Panc1 (cell line): Measurements from ENCODE around the gene TMEM120B.

Source experiments
- POLR2AphosphoS5 ChIP-seq: IDR thresholded peaks from 2 replicates; pipeline ENCODE4 v1.6.1; 2012; ENCODE audit warnings: mild to moderate bottlenecking, low read depth, low read length, moderate library complexity
- TCF7L2 ChIP-seq: IDR thresholded peaks from 2 replicates; pipeline ENCODE4 v1.6.1; 2011; ENCODE audit warnings: mild to moderate bottlenecking, low read depth, low read length, inconsistent platforms
- TF ChIP-seq, protein P1 (sequence below): fragments of 450-650 bp; IDR thresholded peaks from 2 replicates; pipeline ENCODE4 v1.5.1; 2017; ENCODE audit warnings: mild to moderate bottlenecking

DNA sequence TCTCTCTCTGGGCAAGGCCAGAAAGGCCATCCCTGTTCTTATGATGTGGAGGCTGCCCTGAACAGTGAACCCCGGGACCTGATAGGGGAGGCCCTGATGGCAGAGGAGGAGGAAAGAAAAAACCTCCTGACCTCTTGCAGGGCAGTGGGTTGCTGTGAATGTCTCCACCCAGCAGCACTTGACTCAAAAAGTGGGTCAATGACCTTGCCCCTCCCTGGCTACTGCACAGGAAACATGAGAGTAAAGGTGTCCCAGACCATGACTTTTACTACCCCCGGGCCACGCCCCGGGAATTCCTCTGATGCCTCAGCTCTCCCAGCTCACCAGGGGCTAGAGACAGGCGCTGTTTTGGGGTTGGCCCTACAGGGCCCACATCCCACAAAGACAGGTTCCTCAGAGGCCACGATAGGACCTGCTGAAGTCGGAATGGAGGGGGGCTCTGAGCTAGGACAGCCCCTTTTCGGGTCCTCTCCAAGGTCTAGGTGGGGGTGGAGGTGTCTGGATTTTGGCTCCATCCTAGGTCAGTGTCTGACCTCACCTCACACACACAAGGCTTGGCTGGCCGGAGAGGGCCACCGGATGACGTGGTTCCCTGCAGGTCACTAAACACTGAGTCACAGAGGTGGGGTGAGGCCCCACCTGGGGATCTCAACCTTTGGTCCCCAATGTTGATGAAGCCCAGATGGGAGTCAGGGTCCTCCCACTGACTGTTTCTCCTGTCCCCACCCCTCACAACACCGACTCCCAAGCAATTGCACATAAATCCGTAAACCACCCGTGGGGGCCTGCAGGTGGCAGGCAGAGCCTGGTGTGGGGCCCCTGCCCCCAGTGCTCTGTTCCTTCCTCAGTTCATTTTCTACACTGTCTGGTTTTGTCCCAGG is 79.4 kb downstream of the TMEM120B start:
- TF ChIP-seq, protein P1, sequence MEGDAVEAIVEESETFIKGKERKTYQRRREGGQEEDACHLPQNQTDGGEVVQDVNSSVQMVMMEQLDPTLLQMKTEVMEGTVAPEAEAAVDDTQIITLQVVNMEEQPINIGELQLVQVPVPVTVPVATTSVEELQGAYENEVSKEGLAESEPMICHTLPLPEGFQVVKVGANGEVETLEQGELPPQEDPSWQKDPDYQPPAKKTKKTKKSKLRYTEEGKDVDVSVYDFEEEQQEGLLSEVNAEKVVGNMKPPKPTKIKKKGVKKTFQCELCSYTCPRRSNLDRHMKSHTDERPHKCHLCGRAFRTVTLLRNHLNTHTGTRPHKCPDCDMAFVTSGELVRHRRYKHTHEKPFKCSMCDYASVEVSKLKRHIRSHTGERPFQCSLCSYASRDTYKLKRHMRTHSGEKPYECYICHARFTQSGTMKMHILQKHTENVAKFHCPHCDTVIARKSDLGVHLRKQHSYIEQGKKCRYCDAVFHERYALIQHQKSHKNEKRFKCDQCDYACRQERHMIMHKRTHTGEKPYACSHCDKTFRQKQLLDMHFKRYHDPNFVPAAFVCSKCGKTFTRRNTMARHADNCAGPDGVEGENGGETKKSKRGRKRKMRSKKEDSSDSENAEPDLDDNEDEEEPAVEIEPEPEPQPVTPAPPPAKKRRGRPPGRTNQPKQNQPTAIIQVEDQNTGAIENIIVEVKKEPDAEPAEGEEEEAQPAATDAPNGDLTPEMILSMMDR: no peak
- no peak for TF ChIP-seq POLR2AphosphoS5
- TF ChIP-seq TCF7L2: no peak
